HepG2 (cell line): ENCODE results near the gene CACHD1. TPM values are rescaled to one million over a fixed set of nuclear protein-coding genes. Genes with fewer than 3 reads are reported as not detected.

Source experiments
- ATAC-seq: fragments of 200-7000 bp; cut with Tn5 transposase; 3 replicates; pipeline ENCODE4 v1.9.1; 2020; ENCODE audit warnings: mild to moderate bottlenecking, moderate library complexity
- BruUV-seq: library from RNA; stranded (reverse); fragments of 400-500 nt; replicated peaks from 2 replicates; lab custom pipeline; 2021; lab: Mats Ljungman, UMichigan
- CTCF ChIA-PET: fragments of 300-600 bp; formaldehyde crosslinking; extraction: SDS; loops from one replicate; lab custom pipeline; 2021; ENCODE audit warnings: low total read pairs, inconsistent platforms, low intra/inter-chr PET ratio; lab: Yijun Ruan, JAX
- POLR2A ChIA-PET: fragments of 350-600 bp; sonication (Branson Sonifier 250); formaldehyde crosslinking; loops from one replicate; lab custom pipeline; 2020; ENCODE audit warnings: antibody characterized with exemption, inconsistent platforms; lab: Yijun Ruan, JAX
- DNase-seq: peaks from one replicate; pipeline ENCODE4 v3.0.0-alpha.2; 2015; ENCODE audit warnings: low spot score
- FAIRE-seq: peaks from 3 replicates; lab custom pipeline; 2011; peaks lifted over from hg19 to GRCh38; lab: Jason Lieb, UNC
- H2AFZ ChIP-seq: one replicate; pipeline ENCODE4 v1.6.1; 2011; ENCODE audit warnings: low read length, inconsistent platforms
- H3K27ac ChIP-seq: fragments of 300-600 bp; 3 replicates; pipeline ENCODE4 v1.8.0; 2011; ENCODE audit warnings: mixed run types, mild to moderate bottlenecking, mixed read lengths, low read length, inconsistent platforms; ENCODE audit not compliant: insufficient read depth; ENCODE audit errors: extremely low read length
- H3K27me3 ChIP-seq, 2 experiments: fragments of 200-600 bp in 1 of 2; 2 replicates in 1 of 2; 3 replicates in 1 of 2; pipeline versions ENCODE4 v1.6.0 to v1.8.0; 2011; ENCODE audit warnings: low read length in 2 of 2, mild to moderate bottlenecking in 2 of 2, moderate library complexity in 2 of 2, inconsistent platforms in 1 of 2; ENCODE audit not compliant: insufficient read depth in 2 of 2, control insufficient read depth in 1 of 2
- H3K36me3 ChIP-seq, 2 experiments: fragments of 200-600 bp in 1 of 2; replicated peaks in 1 of 2; 2 replicates in 1 of 2; 3 replicates in 1 of 2; pipeline versions ENCODE4 v1.5.1 to v1.8.0; 2011; ENCODE audit warnings: low read length in 2 of 2, inconsistent platforms in 1 of 2; ENCODE audit not compliant: insufficient read depth in 2 of 2, control insufficient read depth in 1 of 2
- H3K4me1 ChIP-seq: 2 replicates; pipeline ENCODE4 v1.5.1; 2012; ENCODE audit warnings: low read length, inconsistent platforms; ENCODE audit not compliant: insufficient read depth
- H3K4me2 ChIP-seq: 2 replicates; pipeline ENCODE4 v1.6.0; 2011; ENCODE audit warnings: low read depth, low read length, inconsistent platforms
- H3K4me3 ChIP-seq, 3 experiments: fragments of 200-600 bp in 1 of 3; sonication (generic), shearing (Covaris generic) in 1 of 3; replicated peaks in 1 of 3; 2 replicates each; pipeline ENCODE4 v1.5.1; 2011 to 2016; ENCODE audit warnings: low read length in 3 of 3, inconsistent platforms in 2 of 3, low read depth in 2 of 3, mild to moderate bottlenecking in 2 of 3, control low read depth in 1 of 3, mixed read lengths in 1 of 3; ENCODE audit not compliant: insufficient read depth in 1 of 3
- H3K79me2 ChIP-seq: one replicate; pipeline ENCODE4 v1.6.1; 2011; ENCODE audit warnings: low read length, inconsistent platforms; ENCODE audit not compliant: insufficient read depth
- H3K9ac ChIP-seq: 2 replicates; pipeline ENCODE4 v1.6.0; 2011; ENCODE audit warnings: mild to moderate bottlenecking, low read depth, low read length, inconsistent platforms; ENCODE audit not compliant: insufficient read depth
- H3K9me3 ChIP-seq: 2 replicates; pipeline ENCODE4 v1.5.1; 2012; ENCODE audit warnings: mild to moderate bottlenecking, low read length
- H4K20me1 ChIP-seq: 2 replicates; pipeline ENCODE4 v1.6.0; 2011; ENCODE audit warnings: inconsistent platforms, mild to moderate bottlenecking, low read length, moderate library complexity; ENCODE audit not compliant: insufficient read depth
- BCL6 ChIP-seq: IDR thresholded peaks from 2 replicates; pipeline ENCODE4 v1.6.1; 2016; ENCODE audit warnings: missing genetic modification reagents, missing compliant biosample characterization
- CCDC6 ChIP-seq: sonication (generic); formaldehyde crosslinking; IDR thresholded peaks from 2 replicates; pipeline ENCODE4 v1.8.1; 2022; ENCODE audit warnings: mild to moderate bottlenecking, missing genetic modification reagents, moderate library complexity
- DRAP1 ChIP-seq: IDR thresholded peaks from 2 replicates; pipeline ENCODE4 v1.6.1; 2016; ENCODE audit warnings: missing genetic modification reagents, missing compliant biosample characterization
- ELF4 ChIP-seq: sonication (generic); formaldehyde crosslinking; IDR thresholded peaks from 2 replicates; pipeline ENCODE4 v1.5.0; 2020; ENCODE audit warnings: missing genetic modification reagents, mild to moderate bottlenecking, moderate library complexity, borderline replicate concordance
- PCBP2 ChIP-seq: fragments of 200-400 bp; formaldehyde crosslinking; optimal IDR thresholded peaks from 2 replicates; pipeline ENCODE3; 2018; ENCODE audit warnings: low read length, low read depth; ENCODE audit not compliant: poor library complexity, severe bottlenecking
- SMYD3 ChIP-seq: sonication (generic); formaldehyde crosslinking; IDR thresholded peaks from 2 replicates; pipeline ENCODE4 v1.8.1; 2023; ENCODE audit warnings: mild to moderate bottlenecking, missing genetic modification reagents
- TEAD2 ChIP-seq: sonication (generic); formaldehyde crosslinking; IDR thresholded peaks from 2 replicates; pipeline ENCODE4 v1.9.0; 2021; ENCODE audit warnings: missing genetic modification reagents
- TFE3 ChIP-seq: IDR thresholded peaks from 2 replicates; pipeline ENCODE4 v1.6.1; 2016
- YY1 ChIP-seq: IDR thresholded peaks from 2 replicates; pipeline ENCODE4 v1.6.1; 2011; ENCODE audit warnings: low read length, low read depth, moderate library complexity, mild to moderate bottlenecking; ENCODE audit not compliant: insufficient read depth, insufficient replicate concordance
- ZBTB1 ChIP-seq: sonication (generic); formaldehyde crosslinking; IDR thresholded peaks from 2 replicates; pipeline ENCODE4 v1.4.0; 2020; ENCODE audit warnings: missing genetic modification reagents, borderline replicate concordance
- ZNF251 ChIP-seq: sonication (generic); formaldehyde crosslinking; IDR thresholded peaks from 2 replicates; pipeline ENCODE4 v1.9.0; 2021; ENCODE audit warnings: mild to moderate bottlenecking, missing genetic modification reagents
- ZNF337 ChIP-seq: sonication (generic); formaldehyde crosslinking; IDR thresholded peaks from 2 replicates; pipeline ENCODE4 v1.5.1; 2020; ENCODE audit warnings: missing genetic modification reagents, low read depth, mild to moderate bottlenecking, borderline replicate concordance
- ZNF570 ChIP-seq: sonication (generic); formaldehyde crosslinking; IDR thresholded peaks from 2 replicates; pipeline ENCODE4 v1.4.0; 2020; ENCODE audit warnings: mild to moderate bottlenecking, missing genetic modification reagents, borderline replicate concordance
- ZNF572 ChIP-seq: sonication (generic); formaldehyde crosslinking; IDR thresholded peaks from 2 replicates; pipeline ENCODE4 v1.5.1; 2020; ENCODE audit warnings: mild to moderate bottlenecking, missing genetic modification reagents
- ZNF589 ChIP-seq: sonication (generic); formaldehyde crosslinking; conservative IDR thresholded peaks from 2 replicates; pipeline ENCODE4 v1.8.0; 2022; ENCODE audit warnings: mild to moderate bottlenecking, moderate library complexity, missing genetic modification reagents
- ZNF615 ChIP-seq: sonication (generic); formaldehyde crosslinking; IDR thresholded peaks from 2 replicates; pipeline ENCODE4 v1.5.0; 2020; ENCODE audit warnings: mild to moderate bottlenecking, missing genetic modification reagents, borderline replicate concordance
- ZNF772 ChIP-seq: sonication (generic); formaldehyde crosslinking; IDR thresholded peaks from 2 replicates; pipeline ENCODE4 v1.5.0; 2020; ENCODE audit warnings: mild to moderate bottlenecking, missing genetic modification reagents
- ZNF878 ChIP-seq: sonication (generic); formaldehyde crosslinking; IDR thresholded peaks from 2 replicates; pipeline ENCODE4 v1.8.1; 2023; ENCODE audit warnings: mild to moderate bottlenecking, missing genetic modification reagents, moderate library complexity
- WGBS: methylation state at CpG from one replicate; pipeline ENCODE4 v1.1.6; 2017; ENCODE audit warnings: low lambda C conversion rate; 5-methylcytosine and 5-hydroxymethylcytosine counted together
- in situ Hi-C: cut with HindIII; loops from 2 replicates; pipeline ENCODE4 v1.10.0; 2017; ENCODE audit warnings: low pct_unique_long_range_greater_than_20kb; ENCODE audit not compliant: extremely low pct_ligation_motif_present
- intact Hi-C: fragments of 100-400 bp; cut with micrococcal nuclease; formaldehyde crosslinking; loops from one replicate; pipeline ENCODE4 v1.10.0; 2022; ENCODE audit not compliant: unreplicated experiment
- polyA plus RNA-seq, 8 experiments: library from polyadenylated mRNA; depleted of rRNA in 3 of 8; stranded (reverse) in 7 of 8; unstranded in 1 of 8; fragments of >200 nt; fragmentation: Illumina TruSeq in 4 of 8; extraction: Trizol in 4 of 8; gene quantifications; 2 replicates each; pipeline versions ENCODE4 v1.2.1 to v1.2.3, GENCODE V29; 2011 to 2016; ENCODE audit warnings: low read depth in 4 of 8, missing spikeins in 1 of 8, mixed read lengths in 1 of 8; ENCODE audit not compliant: insufficient read depth in 1 of 8
- total RNA-seq, 5 experiments: library from RNA; depleted of rRNA; stranded (reverse); fragments of >200 nt; fragmentation: Illumina TruSeq; extraction: Trizol; gene quantifications; 2 replicates each; pipeline ENCODE4 v1.2.3, GENCODE V29; 2016; ENCODE audit warnings: low read depth in 1 of 5

The CACHD1 gene
- total and polyA plus RNA-seq, 2 of the 13 experiments (the other 11 are each of a cell fraction or from before 2014, with no cell fraction given), result 0.11 TPM; not detected in 1

- no peak for TF ChIP-seq TFE3 (CRISPR knock-in tag)
- no peak for TF ChIP-seq ZNF772
Measured at GRCh38 chr1:64711266-64711665, 241.3 kb downstream of the CACHD1 start (continued).

GRCh38 chr1:64712049-64712448 is 242.1 kb downstream of the CACHD1 start:
- no peak overlapping the region for H3K9ac ChIP-seq
- no peaks in the 10 kb centered on the region for H3K4me1 ChIP-seq
- no peak for DNase-seq
- 0% methylated on average over 2 of the region's 2 CpGs for WGBS
- ChIA-PET POLR2A (no interaction called here), CTCF (no interaction called here)
- no peak for ATAC-seq
- TF ChIP-seq ZNF878, result no peak
- no peak for TF ChIP-seq ZNF572 (CRISPR knock-in tag)
- no peak for TF ChIP-seq ZBTB1
- TF ChIP-seq YY1, result no peak
- no peak overlapping the region for H3K4me3 ChIP-seq
- H3K27me3 ChIP-seq, result peaks cover 0 to 6% of the 10 kb centered on the region in 2 experiments; a peak in 1 of 5 replicates
- H3K79me2 ChIP-seq, result no peaks in the 10 kb centered on the region
- in situ Hi-C loops, result no loop called here
- FAIRE-seq, result no peak
- intact Hi-C loops, result no loop called here
- no peak overlapping the region for H3K4me2 ChIP-seq
- no TSS peak for BruUV-seq
- H3K27ac ChIP-seq, result no peak overlapping the region
- H3K9me3 ChIP-seq, result no peaks in the 10 kb centered on the region
- no peak overlapping the region for H2AFZ ChIP-seq
- no peaks in the 10 kb centered on the region for H4K20me1 ChIP-seq
- no peaks in the 10 kb centered on the region for H3K36me3 ChIP-seq

GRCh38 chr1:64715186-64715585 is 245.3 kb downstream of the CACHD1 start:
- Histone ChIP-seq H3K27ac (no peak overlapping the region), H4K20me1 (no peaks in the 10 kb centered on the region), H3K9ac (no peak overlapping the region), H3K27me3 (peaks cover 0 to 3% of the 10 kb centered on the region in 2 experiments; a peak in 1 of 5 replicates), H3K36me3 (no peaks in the 10 kb centered on the region), H3K79me2 (no peaks in the 10 kb centered on the region), H2AFZ (no peak overlapping the region), H3K4me1 (no peaks in the 10 kb centered on the region), H3K4me3 (no peak overlapping the region), H3K9me3 (no peaks in the 10 kb centered on the region), H3K4me2 (no peak overlapping the region)
- ATAC-seq (no peak), FAIRE-seq (no peak), DNase-seq (no peak)
- BruUV-seq, result no TSS peak
- ChIA-PET CTCF (no interaction called here), POLR2A (no interaction called here)
- WGBS, result 3% methylated on average over 2 of the region's 2 CpGs
- in situ Hi-C loops, result no loop called here
- intact Hi-C loops, result no loop called here
- TF ChIP-seq ZNF570, result no peak
- no peak for TF ChIP-seq ELF4 (CRISPR knock-in tag)
- TF ChIP-seq ZNF251 (CRISPR knock-in tag), result no peak
- TF ChIP-seq ZNF589, result no peak
- no peak for TF ChIP-seq SMYD3 (CRISPR knock-in tag)
- TF ChIP-seq CCDC6 (CRISPR knock-in tag), result no peak
- TF ChIP-seq TEAD2 (CRISPR knock-in tag), result no peak
- TF ChIP-seq BCL6 (CRISPR knock-in tag), result no peak
- TF ChIP-seq ZNF615, result no peak
- TF ChIP-seq ZNF337 (CRISPR knock-in tag), result no peak
- no peak for TF ChIP-seq PCBP2
- TF ChIP-seq DRAP1 (CRISPR knock-in tag), result no peak
